Effector memory CD4-positive, alpha-beta T cell (primary cell): Measurements from ENCODE around the gene DRC3.

ENCODE experiments used
- DNase-seq, 3 donors: peaks; one replicate each; pipeline ENCODE4 v3.0.0-alpha.2; 2020
- H3K27ac ChIP-seq: 2 replicates; pipeline ENCODE4 v1.7.0; 2013; ENCODE audit warnings: mild to moderate bottlenecking, low read length, moderate library complexity; ENCODE audit not compliant: insufficient read depth, poor library complexity, severe bottlenecking
- H3K27me3 ChIP-seq: replicated peaks from 2 replicates; pipeline ENCODE4 v1.7.0; 2013; ENCODE audit warnings: mild to moderate bottlenecking, low read length; ENCODE audit not compliant: insufficient read depth, control insufficient read depth, poor library complexity, severe bottlenecking
- H3K36me3 ChIP-seq: 2 replicates; pipeline ENCODE4 v1.7.0; 2013; ENCODE audit warnings: mild to moderate bottlenecking, low read length, moderate library complexity; ENCODE audit not compliant: control insufficient read depth, insufficient read depth
- H3K4me1 ChIP-seq: 2 replicates; pipeline ENCODE4 v1.7.0; 2013; ENCODE audit warnings: low read length, mild to moderate bottlenecking; ENCODE audit not compliant: control insufficient read depth, insufficient read depth, poor library complexity, severe bottlenecking
- H3K4me3 ChIP-seq: 2 replicates; pipeline ENCODE4 v1.7.0; 2013; ENCODE audit warnings: low read length, low read depth, mild to moderate bottlenecking; ENCODE audit not compliant: insufficient read depth, poor library complexity, severe bottlenecking
- H3K9me3 ChIP-seq: 2 replicates; pipeline ENCODE4 v1.7.0; 2013; ENCODE audit warnings: mild to moderate bottlenecking, low read length, moderate library complexity; ENCODE audit not compliant: control insufficient read depth

The DRC3 gene

GRCh38 chr17:17965152-17965721, 7.4 kb upstream of the DRC3 start:
- DNase-seq = no peak
- Histone ChIP-seq H3K9me3 (no peaks in the 10 kb centered on the region), H3K36me3 (no peaks in the 10 kb centered on the region), H3K4me1 (peaks cover 14% of the 10 kb centered on the region), H3K27ac (no peak overlapping the region), H3K4me3 (no peak overlapping the region), H3K27me3 (no peaks in the 10 kb centered on the region)

DNA sequence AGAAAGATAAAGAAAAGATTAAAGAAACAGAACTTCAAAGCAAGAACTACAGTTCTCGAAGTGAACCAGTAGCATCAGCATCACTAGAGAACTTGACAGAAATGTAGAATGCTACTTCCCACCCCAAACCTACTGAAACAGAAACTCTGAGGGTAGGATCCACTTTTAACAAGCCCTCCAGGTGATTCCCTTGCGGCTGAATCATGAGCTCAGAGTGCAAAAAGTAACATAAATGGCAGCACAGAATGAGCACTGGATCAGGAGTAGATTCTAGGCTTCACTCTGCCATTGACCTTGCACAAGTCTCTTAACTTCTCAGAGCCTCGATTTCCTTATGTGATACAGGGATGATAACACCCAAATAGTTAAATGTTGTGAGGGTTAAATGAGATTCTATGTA, 6.3 kb upstream of the DRC3 start:
- Histone ChIP-seq H3K4me3 (no peak overlapping the region), H3K36me3 (no peaks in the 10 kb centered on the region), H3K4me1 (peaks cover 15% of the 10 kb centered on the region), H3K9me3 (no peaks in the 10 kb centered on the region), H3K27ac (no peak overlapping the region), H3K27me3 (no peaks in the 10 kb centered on the region)
- DNase-seq = no peak

- H3K4me1 ChIP-seq = peaks cover 22% of the 10 kb centered on the region
- H3K4me3 ChIP-seq = peak overlapping the region; percentile 77
- no peaks in the 10 kb centered on the region for H3K27me3 ChIP-seq
- no peak for DNase-seq
- H3K27ac ChIP-seq = no peak overlapping the region
- H3K36me3 ChIP-seq = no peaks in the 10 kb centered on the region
- no peaks in the 10 kb centered on the region for H3K9me3 ChIP-seq
Observed at GRCh38 chr17:17970699-17971430, 1.8 kb upstream of the DRC3 start.

DNA sequence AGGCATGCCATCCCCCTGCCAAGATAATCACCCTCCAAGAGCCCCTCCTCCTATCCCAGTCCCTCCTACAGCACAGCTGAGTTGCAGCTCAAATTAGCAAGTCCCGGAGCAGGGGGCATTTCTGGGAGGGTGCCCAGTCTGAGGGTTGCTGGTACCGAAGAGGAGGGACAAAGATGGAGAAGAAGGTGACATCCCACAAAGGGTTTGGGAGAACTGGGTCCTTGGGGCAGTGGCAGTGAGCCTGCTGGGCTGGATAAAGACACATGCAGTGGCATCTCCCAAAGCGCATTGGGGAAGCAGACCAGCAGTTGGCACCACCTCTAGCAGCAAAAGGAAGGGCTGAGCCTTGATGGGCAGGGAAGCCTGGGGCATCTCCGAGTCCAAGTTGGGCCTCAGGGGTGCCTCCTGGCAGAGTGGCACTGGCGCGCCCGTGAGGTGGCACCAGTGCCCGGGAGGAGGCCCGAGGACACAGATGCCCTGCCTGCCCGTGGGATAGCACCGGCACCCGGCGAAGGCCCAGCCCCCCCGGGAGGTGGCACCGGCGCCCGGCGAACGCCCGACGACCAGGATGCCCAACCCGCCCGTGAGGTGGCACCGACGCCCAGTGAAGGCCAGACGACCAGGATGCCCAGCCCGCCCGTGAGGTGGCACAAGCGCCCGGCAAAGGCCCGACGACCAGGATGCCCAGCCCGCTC, 1.1 kb upstream of the DRC3 start:
- DNase-seq = peak in 2 of 3 donors; percentile 20 to 28
- Histone ChIP-seq H3K4me3 (peak overlapping the region; percentile 77), H3K27me3 (no peaks in the 10 kb centered on the region), H3K36me3 (no peaks in the 10 kb centered on the region), H3K4me1 (peaks cover 17% of the 10 kb centered on the region), H3K27ac (peak overlapping the region; percentile 84), H3K9me3 (no peaks in the 10 kb centered on the region)

DNA sequence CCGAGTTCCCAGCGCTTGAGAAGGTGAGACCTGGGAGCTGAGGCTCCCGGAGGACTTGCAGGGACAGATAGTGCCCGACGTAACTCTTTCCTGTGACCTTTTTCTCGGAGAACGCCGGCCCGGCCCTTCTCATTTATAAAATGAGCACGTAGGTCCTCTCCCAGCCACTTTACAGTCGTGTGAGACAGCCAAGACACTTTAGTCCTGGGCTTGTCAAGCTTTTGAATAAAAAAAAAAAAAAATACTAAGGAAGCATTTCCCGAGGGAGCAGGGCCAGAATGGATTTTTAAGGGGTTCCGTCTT, 241 bp downstream of the DRC3 start:
- H3K4me3 ChIP-seq = peak overlapping the region; percentile 46
- H3K27me3 ChIP-seq = no peaks in the 10 kb centered on the region
- no peaks in the 10 kb centered on the region for H3K36me3 ChIP-seq
- no peaks in the 10 kb centered on the region for H3K9me3 ChIP-seq
- DNase-seq = no peak
- peak overlapping the region; percentile 59 for H3K27ac ChIP-seq
- peaks cover 17% of the 10 kb centered on the region for H3K4me1 ChIP-seq

DNA sequence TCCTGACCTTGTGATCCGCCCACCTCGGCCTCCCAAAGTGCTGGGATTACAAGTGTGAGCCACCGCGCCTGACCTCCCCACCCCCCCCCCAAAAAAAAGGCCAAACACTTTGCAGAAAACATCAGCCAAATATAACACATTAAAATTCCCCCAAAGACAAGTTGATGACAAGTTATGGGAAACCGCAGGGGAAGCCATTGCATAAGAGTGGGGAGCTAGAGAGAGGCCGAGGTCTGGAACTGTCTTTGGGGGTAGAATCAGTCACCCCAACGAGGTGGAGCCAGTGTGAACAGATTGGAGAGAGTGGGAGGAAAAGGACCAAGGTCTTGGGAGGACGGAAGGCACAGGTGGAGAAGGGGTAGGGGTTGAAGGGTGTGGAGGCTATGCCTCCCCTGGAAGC, 2.8 kb downstream of the DRC3 start:
- no peaks in the 10 kb centered on the region for H3K9me3 ChIP-seq
- no peaks in the 10 kb centered on the region for H3K27me3 ChIP-seq
- H3K36me3 ChIP-seq = no peaks in the 10 kb centered on the region
- no peak overlapping the region for H3K27ac ChIP-seq
- H3K4me1 ChIP-seq = peaks cover 16% of the 10 kb centered on the region
- no peak for DNase-seq
- no peak overlapping the region for H3K4me3 ChIP-seq

DNA sequence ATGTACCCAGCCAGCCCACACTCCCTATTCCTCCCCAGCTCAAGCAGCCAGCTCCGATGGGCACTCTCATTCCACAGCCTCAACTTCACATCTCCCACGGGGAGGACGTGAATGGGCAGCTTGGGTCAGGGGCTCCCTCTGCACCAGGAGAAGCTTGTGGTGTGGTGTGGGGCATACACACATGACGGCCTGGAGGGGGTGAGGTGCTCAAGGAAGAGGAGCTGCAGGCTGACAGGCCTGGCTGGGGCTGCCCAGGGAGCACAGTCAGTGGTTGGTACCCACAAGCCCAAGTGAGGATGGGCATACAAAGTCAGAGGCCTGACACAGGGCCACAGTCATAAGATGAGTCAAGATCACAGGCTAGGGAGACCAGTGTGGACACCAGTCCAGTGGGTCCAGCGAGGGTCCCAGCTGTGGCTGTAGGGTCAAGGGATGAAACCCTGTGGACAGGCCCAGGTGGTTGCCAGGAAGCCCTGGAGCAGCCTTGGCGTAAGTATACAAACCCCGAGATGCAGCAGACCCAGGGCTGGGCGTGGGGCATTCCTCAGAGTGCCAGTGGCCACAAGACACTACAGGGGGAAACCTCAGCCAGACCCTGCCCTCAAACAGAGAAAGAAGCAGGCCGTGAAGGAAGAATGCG, 4.4 kb downstream of the DRC3 start:
- H3K4me1 ChIP-seq = no peaks in the 10 kb centered on the region
- DNase-seq = no peak
- no peaks in the 10 kb centered on the region for H3K9me3 ChIP-seq
- H3K4me3 ChIP-seq = no peak overlapping the region
- H3K36me3 ChIP-seq = no peaks in the 10 kb centered on the region
- H3K27ac ChIP-seq = no peak overlapping the region
- no peaks in the 10 kb centered on the region for H3K27me3 ChIP-seq

DNA sequence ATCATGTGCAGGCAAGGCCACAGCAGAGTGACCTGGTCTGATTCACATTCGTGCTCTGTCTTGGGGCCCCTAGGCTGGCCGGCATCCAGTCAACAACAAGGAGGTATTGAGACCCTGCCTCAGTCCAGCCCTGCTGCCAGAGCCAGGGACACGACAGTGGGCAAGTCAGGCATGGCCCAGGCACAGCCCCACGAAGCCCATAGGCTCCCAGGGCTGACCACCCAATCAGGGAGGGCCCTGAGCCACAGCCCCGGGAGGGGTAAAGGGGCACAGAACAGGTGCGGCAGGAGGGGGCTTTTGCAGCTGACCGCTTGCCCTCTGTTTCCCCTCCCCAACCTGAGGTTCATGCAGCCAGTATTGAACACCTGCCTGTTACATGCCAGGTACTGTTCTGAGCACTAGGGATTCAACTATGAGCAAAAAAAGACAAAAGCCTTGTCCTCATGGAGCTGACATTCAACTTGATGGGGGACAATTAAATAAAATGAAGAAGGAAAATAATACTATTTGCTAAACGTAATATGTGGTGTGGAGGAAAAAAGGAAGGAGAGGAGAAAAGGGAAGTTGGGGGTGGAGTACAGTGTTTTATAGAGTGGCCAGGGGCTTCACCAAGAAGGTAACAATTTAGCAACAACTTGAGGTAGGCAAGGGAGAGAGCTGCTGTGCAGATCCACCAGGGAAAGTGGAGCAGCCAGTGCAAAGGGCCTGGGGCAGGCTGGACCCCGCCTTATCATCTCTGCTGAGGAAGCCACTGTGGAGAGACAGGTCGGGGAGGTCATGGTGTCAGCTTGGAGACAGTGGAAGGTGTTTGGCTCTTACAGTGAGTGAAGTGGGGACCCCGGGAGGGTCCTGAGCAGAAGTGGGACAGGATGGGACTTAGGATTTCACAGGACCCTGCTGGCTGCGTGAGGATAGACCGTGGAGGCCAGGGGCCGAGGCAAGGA, 6.1 kb downstream of the DRC3 start:
- no peak for DNase-seq
- Histone ChIP-seq H3K36me3 (no peaks in the 10 kb centered on the region), H3K9me3 (no peaks in the 10 kb centered on the region), H3K27ac (no peak overlapping the region), H3K27me3 (no peaks in the 10 kb centered on the region), H3K4me1 (no peaks in the 10 kb centered on the region), H3K4me3 (no peak overlapping the region)

DNA sequence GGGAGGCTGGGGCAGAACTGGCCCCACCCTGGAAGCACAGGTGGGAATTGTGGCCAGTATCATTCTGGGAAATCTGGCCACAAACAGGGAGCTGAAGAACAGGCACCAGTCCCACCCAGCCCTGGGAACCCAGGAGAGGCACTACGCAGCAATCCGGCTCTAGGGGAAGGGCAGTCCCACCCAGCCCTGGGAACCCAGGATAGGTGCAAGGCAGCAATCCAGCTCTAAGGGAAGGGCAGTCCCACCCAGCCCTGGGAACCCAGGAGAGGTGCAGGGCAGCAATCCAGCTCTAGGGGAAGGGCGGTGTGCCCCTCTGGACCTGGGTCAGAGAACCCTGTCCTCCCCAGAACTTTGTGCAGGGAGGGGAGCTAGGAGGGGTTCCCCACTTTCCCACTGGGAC, 7.1 kb downstream of the DRC3 start:
- Histone ChIP-seq H3K4me1 (no peaks in the 10 kb centered on the region), H3K27me3 (no peaks in the 10 kb centered on the region), H3K27ac (no peak overlapping the region), H3K9me3 (no peaks in the 10 kb centered on the region), H3K36me3 (no peaks in the 10 kb centered on the region), H3K4me3 (no peak overlapping the region)
- no peak for DNase-seq
